ENCODE data around the gene CCDC12. TPM values are rescaled to one million over a fixed set of nuclear protein-coding genes. Genes with fewer than 3 reads are reported as not detected.

CCDC12 gene
- total RNA-seq, 1 donor from 2014 or later = 37.4 TPM

GRCh38 chr3:47004369-47005211 is 28.0 kb upstream of the CCDC12 start:
- H3K27me3 Mint-ChIP-seq (ENCODE audit: unreplicated experiment) = no peaks in the 10 kb centered on the region
- no peak overlapping the region for H3K4me3 Mint-ChIP-seq (ENCODE audit: unreplicated experiment)
- no peaks in the 10 kb centered on the region for H3K36me3 Mint-ChIP-seq (ENCODE audit: unreplicated experiment)
- no peak overlapping the region for H3K27ac Mint-ChIP-seq (ENCODE audit: unreplicated experiment)
- TF ChIP-seq CTCF (IDR thresholded peaks at IDR 0.05) = no peak
- peaks cover 4% of the 10 kb centered on the region for H3K4me1 Mint-ChIP-seq (ENCODE audit: unreplicated experiment)
- DNase-seq (ENCODE audit: extremely low spot score, unreplicated experiment) = no peak
- H3K9me3 Mint-ChIP-seq (ENCODE audit: unreplicated experiment) = no peaks in the 10 kb centered on the region

GRCh38 chr3:47003461-47004368 is 27.2 kb upstream of the CCDC12 start:
- H3K27me3 Mint-ChIP-seq (ENCODE audit: unreplicated experiment) = no peaks in the 10 kb centered on the region
- H3K4me3 Mint-ChIP-seq (ENCODE audit: unreplicated experiment) = no peak overlapping the region
- no peak for TF ChIP-seq CTCF (IDR thresholded peaks at IDR 0.05)
- DNase-seq (ENCODE audit: extremely low spot score, unreplicated experiment) = no peak
- H3K27ac Mint-ChIP-seq (ENCODE audit: unreplicated experiment) = no peak overlapping the region
- H3K36me3 Mint-ChIP-seq (ENCODE audit: unreplicated experiment) = no peaks in the 10 kb centered on the region
- no peaks in the 10 kb centered on the region for H3K9me3 Mint-ChIP-seq (ENCODE audit: unreplicated experiment)
- H3K4me1 Mint-ChIP-seq (ENCODE audit: unreplicated experiment) = peaks cover 1% of the 10 kb centered on the region

DNA sequence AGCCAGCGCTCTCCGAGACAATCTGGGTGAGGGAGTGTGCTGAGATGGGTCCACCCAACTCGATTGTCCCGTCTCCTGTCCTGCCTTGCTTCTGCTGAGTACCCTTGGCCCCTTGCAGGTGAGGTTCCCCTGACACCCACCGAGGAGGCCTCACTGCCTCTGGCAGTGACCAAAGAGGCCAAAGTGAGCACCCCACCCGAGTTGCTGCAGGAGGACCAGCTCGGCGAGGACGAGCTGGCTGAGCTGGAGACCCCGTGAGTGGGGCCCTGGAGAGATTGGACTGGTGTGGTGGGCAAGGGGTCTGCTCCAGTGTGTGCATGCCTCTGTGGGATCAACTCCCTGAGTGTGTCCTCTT is 26.5 kb upstream of the CCDC12 start:
- H3K4me3 Mint-ChIP-seq (ENCODE audit: unreplicated experiment) = no peak overlapping the region
- no peak for DNase-seq (ENCODE audit: extremely low spot score, unreplicated experiment)
- TF ChIP-seq CTCF (IDR thresholded peaks at IDR 0.05) = no peak
- no peaks in the 10 kb centered on the region for H3K36me3 Mint-ChIP-seq (ENCODE audit: unreplicated experiment)
- H3K27ac Mint-ChIP-seq (ENCODE audit: unreplicated experiment) = no peak overlapping the region
- no peaks in the 10 kb centered on the region for H3K27me3 Mint-ChIP-seq (ENCODE audit: unreplicated experiment)
- no peaks in the 10 kb centered on the region for H3K4me1 Mint-ChIP-seq (ENCODE audit: unreplicated experiment)
- no peaks in the 10 kb centered on the region for H3K9me3 Mint-ChIP-seq (ENCODE audit: unreplicated experiment)

DNA sequence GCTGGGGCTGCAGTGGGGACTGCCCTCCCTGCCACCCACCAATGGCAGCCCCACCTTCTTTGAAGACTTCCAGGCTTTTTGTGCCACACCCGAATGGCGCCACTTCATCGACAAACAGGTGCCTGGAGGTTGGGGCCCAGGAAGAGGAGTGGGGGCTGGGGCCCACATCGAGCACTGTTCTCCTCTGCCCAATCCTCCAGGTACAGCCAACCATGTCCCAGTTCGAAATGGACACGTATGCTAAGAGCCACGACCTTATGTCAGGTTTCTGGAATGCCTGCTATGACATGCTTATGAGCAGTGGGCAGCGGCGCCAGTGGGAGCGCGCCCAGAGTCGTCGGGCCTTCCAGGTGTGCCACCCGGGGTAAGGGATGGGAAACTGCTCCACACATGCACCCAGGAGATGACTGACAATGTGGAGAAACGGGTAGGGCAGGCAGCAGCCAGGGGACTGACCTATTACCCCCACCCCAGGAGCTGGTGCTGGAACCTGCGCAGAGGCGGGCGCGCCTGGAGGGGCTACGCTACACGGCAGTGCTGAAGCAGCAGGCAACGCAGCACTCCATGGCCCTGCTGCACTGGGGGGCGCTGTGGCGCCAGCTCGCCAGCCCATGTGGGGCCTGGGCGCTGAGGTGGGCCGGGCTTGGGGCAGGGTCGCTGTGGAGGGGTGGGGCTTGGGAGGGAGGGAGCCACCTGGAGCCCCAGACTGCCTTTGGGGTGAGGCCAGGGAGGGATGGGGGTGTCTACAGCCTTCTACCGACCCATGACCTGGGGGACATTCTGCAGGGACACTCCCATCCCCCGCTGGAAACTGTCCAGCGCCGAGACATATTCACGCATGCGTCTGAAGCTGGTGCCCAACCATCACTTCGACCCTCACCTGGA is 25.9 kb upstream of the CCDC12 start:
- Mint-ChIP-seq H3K4me3 (ENCODE audit: unreplicated experiment) (no peak overlapping the region), H3K36me3 (ENCODE audit: unreplicated experiment) (no peaks in the 10 kb centered on the region), H3K27me3 (ENCODE audit: unreplicated experiment) (no peaks in the 10 kb centered on the region), H3K9me3 (ENCODE audit: unreplicated experiment) (no peaks in the 10 kb centered on the region), H3K27ac (ENCODE audit: unreplicated experiment) (no peak overlapping the region), H3K4me1 (ENCODE audit: unreplicated experiment) (no peaks in the 10 kb centered on the region)
- TF ChIP-seq CTCF (IDR thresholded peaks at IDR 0.05) = no peak
- DNase-seq (ENCODE audit: extremely low spot score, unreplicated experiment) = no peak

All from osteocyte (in vitro differentiated cells).